Panc1 (cell line): ENCODE measurements around the gene DEUP1. TPM values are rescaled to one million over a fixed set of nuclear protein-coding genes. Genes with fewer than 3 reads are reported as not detected.

ENCODE experiments used
- ATAC-seq: fragments of 200-7000 bp; cut with Tn5 transposase; 2 replicates; pipeline ENCODE4 v1.9.1; 2020; ENCODE audit warnings: mild to moderate bottlenecking, moderate library complexity
- BruUV-seq: library from RNA; stranded (reverse); fragments of 400-500 nt; replicated peaks from 2 replicates; lab custom pipeline; 2021; lab: Mats Ljungman, UMichigan
- CTCF ChIA-PET: fragments of 300-600 bp; sonication (Branson Sonifier 250); formaldehyde crosslinking; loops from one replicate; lab custom pipeline; 2022; ENCODE audit warnings: antibody characterized with exemption; lab: Charles Lee
- POLR2A ChIA-PET: fragments of 300-600 bp; sonication (Branson Sonifier 250); formaldehyde crosslinking; loops from one replicate; lab custom pipeline; 2022; ENCODE audit warnings: antibody characterized with exemption; lab: Charles Lee
- DNase-seq: peaks from one replicate; pipeline ENCODE4 v3.0.0-alpha.2; 2010; ENCODE audit warnings: low read depth, low spot score
- H3K27ac ChIP-seq: 2 replicates; pipeline ENCODE4 v1.5.1; 2011; ENCODE audit warnings: mild to moderate bottlenecking, low read length, inconsistent platforms
- H3K27me3 ChIP-seq: fragments of 200-500 bp; sonication (Bioruptor generic); 2 replicates; pipeline ENCODE4 v1.6.0; 2014; ENCODE audit warnings: low read length, inconsistent platforms; ENCODE audit not compliant: control insufficient read depth, insufficient read depth
- H3K36me3 ChIP-seq: fragments of 200-500 bp; sonication (Bioruptor generic); 2 replicates; pipeline ENCODE4 v1.5.1; 2014; ENCODE audit warnings: inconsistent platforms, mild to moderate bottlenecking, low read length, moderate library complexity; ENCODE audit not compliant: control insufficient read depth, insufficient read depth
- H3K4me1 ChIP-seq: 2 replicates; pipeline ENCODE4 v1.5.1; 2011; ENCODE audit warnings: inconsistent platforms, mild to moderate bottlenecking, low read length, moderate library complexity; ENCODE audit not compliant: control insufficient read depth, insufficient read depth
- H3K4me3 ChIP-seq, 2 experiments: 2 replicates each; pipeline ENCODE4 v1.5.1; 2011 to 2012; ENCODE audit warnings: low read depth in 2 of 2, low read length in 2 of 2, mild to moderate bottlenecking in 2 of 2, inconsistent platforms in 1 of 2, moderate library complexity in 1 of 2
- H3K9me3 ChIP-seq: fragments of 200-500 bp; sonication (Bioruptor generic); 2 replicates; pipeline ENCODE4 v1.5.1; 2014; ENCODE audit warnings: low read depth, mild to moderate bottlenecking, inconsistent platforms, low read length, moderate library complexity; ENCODE audit not compliant: control insufficient read depth, insufficient read depth
- POLR2AphosphoS5 ChIP-seq: IDR thresholded peaks from 2 replicates; pipeline ENCODE4 v1.6.1; 2012; ENCODE audit warnings: mild to moderate bottlenecking, low read depth, low read length, moderate library complexity
- REST ChIP-seq, 2 experiments: IDR thresholded peaks; 2 replicates each; pipeline ENCODE4 v1.6.1; 2011 to 2012; ENCODE audit warnings: low read depth in 2 of 2, control low read depth in 1 of 2, low read length in 1 of 2, mild to moderate bottlenecking in 1 of 2, moderate library complexity in 1 of 2; ENCODE audit not compliant: insufficient read depth in 1 of 2
- SIN3A ChIP-seq: IDR thresholded peaks from 2 replicates; pipeline ENCODE4 v1.6.1; 2012; ENCODE audit warnings: low read depth, mild to moderate bottlenecking, low read length, moderate library complexity, borderline replicate concordance; ENCODE audit not compliant: insufficient read depth
- TCF7L2 ChIP-seq: IDR thresholded peaks from 2 replicates; pipeline ENCODE4 v1.6.1; 2011; ENCODE audit warnings: mild to moderate bottlenecking, low read depth, low read length, inconsistent platforms
- in situ Hi-C: cut with HindIII; loops from 2 replicates; pipeline ENCODE4 v1.10.0; 2016; ENCODE audit warnings: low sequenced_read_pairs, low pct_unique_long_range_greater_than_20kb
- intact Hi-C: fragments of 100-400 bp; cut with micrococcal nuclease; formaldehyde crosslinking; loops from one replicate; pipeline ENCODE4 v1.10.0; 2022; ENCODE audit not compliant: unreplicated experiment
- total RNA-seq: library from RNA; stranded (reverse); gene quantifications from one replicate; pipeline ENCODE4 v1.2.1, GENCODE V29; 2021; ENCODE audit not compliant: unreplicated experiment
- TF ChIP-seq, protein P1 (sequence below): fragments of 450-650 bp; IDR thresholded peaks from 2 replicates; pipeline ENCODE4 v1.5.1; 2017; ENCODE audit warnings: mild to moderate bottlenecking

The DEUP1 gene
- total RNA-seq, 1 experiment from 2014 or later: not detected

GRCh38 chr11:93324500-93324899 lies 6.0 kb upstream of the DEUP1 start:
- ATAC-seq (no peak), DNase-seq (no peak)
- in situ Hi-C loops: no loop called here
- H3K36me3 ChIP-seq: no peaks in the 10 kb centered on the region
- BruUV-seq: no TSS peak
- H3K27ac ChIP-seq: no peak overlapping the region
- peaks cover 3% of the 10 kb centered on the region; the same call in 1 of the 2 replicates for H3K9me3 ChIP-seq
- CTCF ChIA-PET: no interaction called here
- TF ChIP-seq REST (IDR thresholded peaks at IDR 0.05; ENCODE audit: insufficient read depth in 1 of 2, low read depth in 2 of 2, low read length in 1 of 2) (no peak), POLR2AphosphoS5 (no peak), TCF7L2 (no peak), SIN3A (no peak)
- TF ChIP-seq, protein P1, sequence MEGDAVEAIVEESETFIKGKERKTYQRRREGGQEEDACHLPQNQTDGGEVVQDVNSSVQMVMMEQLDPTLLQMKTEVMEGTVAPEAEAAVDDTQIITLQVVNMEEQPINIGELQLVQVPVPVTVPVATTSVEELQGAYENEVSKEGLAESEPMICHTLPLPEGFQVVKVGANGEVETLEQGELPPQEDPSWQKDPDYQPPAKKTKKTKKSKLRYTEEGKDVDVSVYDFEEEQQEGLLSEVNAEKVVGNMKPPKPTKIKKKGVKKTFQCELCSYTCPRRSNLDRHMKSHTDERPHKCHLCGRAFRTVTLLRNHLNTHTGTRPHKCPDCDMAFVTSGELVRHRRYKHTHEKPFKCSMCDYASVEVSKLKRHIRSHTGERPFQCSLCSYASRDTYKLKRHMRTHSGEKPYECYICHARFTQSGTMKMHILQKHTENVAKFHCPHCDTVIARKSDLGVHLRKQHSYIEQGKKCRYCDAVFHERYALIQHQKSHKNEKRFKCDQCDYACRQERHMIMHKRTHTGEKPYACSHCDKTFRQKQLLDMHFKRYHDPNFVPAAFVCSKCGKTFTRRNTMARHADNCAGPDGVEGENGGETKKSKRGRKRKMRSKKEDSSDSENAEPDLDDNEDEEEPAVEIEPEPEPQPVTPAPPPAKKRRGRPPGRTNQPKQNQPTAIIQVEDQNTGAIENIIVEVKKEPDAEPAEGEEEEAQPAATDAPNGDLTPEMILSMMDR: no peak
- no peak overlapping the region for H3K4me3 ChIP-seq
- POLR2A ChIA-PET: no interaction called here
- no peaks in the 10 kb centered on the region for H3K4me1 ChIP-seq
- H3K27me3 ChIP-seq: peaks cover 6% of the 10 kb centered on the region
- intact Hi-C loops: no loop called here

DNA sequence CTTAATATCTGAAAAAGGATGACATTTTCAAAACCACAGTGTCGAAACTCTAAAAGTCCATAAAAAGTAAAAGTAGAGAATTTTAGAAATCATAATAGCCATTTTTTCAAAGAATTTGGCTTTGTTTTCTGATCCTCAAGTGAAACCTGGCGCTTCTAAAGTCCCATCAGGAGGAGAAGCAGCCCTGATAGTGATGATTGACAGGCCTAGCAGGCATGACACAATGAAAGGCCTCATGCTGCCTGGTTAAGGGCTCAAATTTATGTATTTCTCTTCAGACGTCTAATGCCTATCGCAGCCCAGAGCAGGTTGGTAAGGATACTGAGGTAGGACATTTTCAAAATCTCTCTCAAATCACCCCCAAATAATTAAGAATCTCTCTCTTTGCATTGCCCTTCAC lies 3.9 kb upstream of the DEUP1 start:
- H3K4me3 ChIP-seq: no peak overlapping the region
- H3K27me3 ChIP-seq: peaks cover 20% of the 10 kb centered on the region
- intact Hi-C loops (no loop called here), in situ Hi-C loops (no loop called here)
- BruUV-seq: no TSS peak
- no peaks in the 10 kb centered on the region for H3K36me3 ChIP-seq
- ChIA-PET POLR2A (no interaction called here), CTCF (no interaction called here)
- no peaks in the 10 kb centered on the region for H3K9me3 ChIP-seq
- ATAC-seq (no peak), DNase-seq (no peak)
- no peaks in the 10 kb centered on the region for H3K4me1 ChIP-seq
- TF ChIP-seq TCF7L2 (no peak), REST (IDR thresholded peaks at IDR 0.05; ENCODE audit: insufficient read depth in 1 of 2, low read depth in 2 of 2, low read length in 1 of 2) (no peak), POLR2AphosphoS5 (no peak), SIN3A (no peak)
- TF ChIP-seq, protein P1: no peak
- H3K27ac ChIP-seq: no peak overlapping the region
